ENCODE measurements around the gene OR8A1. TPM values are rescaled to one million over a fixed set of nuclear protein-coding genes. Genes with fewer than 3 reads are reported as not detected.

The OR8A1 gene
- total RNA-seq, 4 donors from 2014 or later = not detected

DNA sequence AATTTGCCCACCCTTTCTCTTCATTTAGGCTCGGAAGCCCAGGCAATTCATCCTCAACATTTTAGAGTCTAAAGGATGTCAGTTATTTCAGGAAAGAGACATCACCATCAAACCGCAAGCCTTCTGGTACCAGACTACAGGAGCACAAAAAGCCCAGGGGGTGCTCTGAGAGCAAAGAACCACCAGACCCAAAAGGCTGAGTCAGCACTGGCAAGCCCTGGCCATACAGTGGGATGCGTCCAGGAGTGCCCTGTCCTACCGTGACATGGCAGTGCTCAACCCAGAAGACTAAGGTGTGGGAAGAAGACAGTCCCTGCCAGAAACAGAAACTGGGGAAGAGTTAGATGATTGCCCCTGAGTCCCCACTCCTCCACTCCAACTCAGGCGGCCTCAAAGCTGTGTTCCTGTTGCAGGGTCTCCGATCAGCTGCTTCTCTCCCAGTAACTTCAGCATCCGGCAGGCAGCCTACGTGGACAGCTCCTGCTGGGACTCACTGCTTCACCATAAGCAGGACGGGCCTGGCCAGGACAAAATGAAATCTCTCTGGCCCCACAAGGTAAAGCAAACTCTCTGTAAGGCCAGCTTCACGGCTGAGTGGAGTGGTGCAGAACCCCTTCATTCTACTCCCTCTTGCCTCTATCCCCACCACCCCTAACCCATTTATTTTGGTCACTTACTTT is 42.9 kb downstream of the OR8A1 start:
- no peaks in the 10 kb centered on the region for H3K9me3 ChIP-seq
- H3K27me3 ChIP-seq = peaks cover 0 to 4% of the 10 kb centered on the region in 2 donors
- no peak for DNase-seq
- no peak overlapping the region for H3K4me3 ChIP-seq
- TF ChIP-seq, protein P1, sequence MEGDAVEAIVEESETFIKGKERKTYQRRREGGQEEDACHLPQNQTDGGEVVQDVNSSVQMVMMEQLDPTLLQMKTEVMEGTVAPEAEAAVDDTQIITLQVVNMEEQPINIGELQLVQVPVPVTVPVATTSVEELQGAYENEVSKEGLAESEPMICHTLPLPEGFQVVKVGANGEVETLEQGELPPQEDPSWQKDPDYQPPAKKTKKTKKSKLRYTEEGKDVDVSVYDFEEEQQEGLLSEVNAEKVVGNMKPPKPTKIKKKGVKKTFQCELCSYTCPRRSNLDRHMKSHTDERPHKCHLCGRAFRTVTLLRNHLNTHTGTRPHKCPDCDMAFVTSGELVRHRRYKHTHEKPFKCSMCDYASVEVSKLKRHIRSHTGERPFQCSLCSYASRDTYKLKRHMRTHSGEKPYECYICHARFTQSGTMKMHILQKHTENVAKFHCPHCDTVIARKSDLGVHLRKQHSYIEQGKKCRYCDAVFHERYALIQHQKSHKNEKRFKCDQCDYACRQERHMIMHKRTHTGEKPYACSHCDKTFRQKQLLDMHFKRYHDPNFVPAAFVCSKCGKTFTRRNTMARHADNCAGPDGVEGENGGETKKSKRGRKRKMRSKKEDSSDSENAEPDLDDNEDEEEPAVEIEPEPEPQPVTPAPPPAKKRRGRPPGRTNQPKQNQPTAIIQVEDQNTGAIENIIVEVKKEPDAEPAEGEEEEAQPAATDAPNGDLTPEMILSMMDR (IDR thresholded peaks at IDR 0.05) = no peak
- no peak for TF ChIP-seq POLR2A (IDR thresholded peaks at IDR 0.05)
- no peaks in the 10 kb centered on the region for H3K36me3 ChIP-seq
- H3K4me1 ChIP-seq = no peaks in the 10 kb centered on the region
- H3K27ac ChIP-seq = no peak overlapping the region

DNA sequence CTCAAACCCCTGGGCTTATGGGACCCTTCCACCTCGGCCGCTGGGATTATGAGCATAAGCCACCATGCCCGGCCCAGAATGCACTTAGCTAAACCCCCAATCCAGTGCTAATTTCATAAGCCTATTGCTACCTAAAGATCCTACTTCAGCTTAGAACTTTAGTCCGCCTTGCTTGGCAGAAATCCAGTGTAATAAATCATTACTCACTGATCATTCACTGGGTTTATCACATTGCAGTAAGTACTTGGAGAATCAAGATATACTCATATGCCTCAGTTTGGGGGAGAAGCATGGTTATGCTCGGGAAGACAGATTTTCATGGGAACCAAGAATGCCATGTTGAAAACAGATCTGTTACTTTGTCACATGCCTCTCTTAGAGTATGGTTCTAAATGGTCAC is 49.1 kb downstream of the OR8A1 start:
- no peak for DNase-seq
- H3K36me3 ChIP-seq = no peaks in the 10 kb centered on the region
- H3K4me3 ChIP-seq = no peak overlapping the region
- H3K9me3 ChIP-seq = no peaks in the 10 kb centered on the region
- TF ChIP-seq POLR2A (IDR thresholded peaks at IDR 0.05) = no peak
- TF ChIP-seq, protein P1 (IDR thresholded peaks at IDR 0.05) = no peak
- H3K27me3 ChIP-seq = peaks cover 0 to 4% of the 10 kb centered on the region in 2 donors
- no peak overlapping the region for H3K27ac ChIP-seq
- peaks cover 0 to 11% (median 2%) of the 10 kb centered on the region in 4 donors for H3K4me1 ChIP-seq

Small RNA genes lying within 50 kb of the gene (small RNA-seq; reads per million reads assigned to genes)
- gene OR8A3P = 0 reads per million in 2 donors

Other genes with a start within 250 kb of the OR8A1 start
- gene OR8D2, start 249.8 kb upstream of the OR8A1 start, total RNA-seq = not detected
- not detected for gene OR8B2, start 185.5 kb upstream of the OR8A1 start, total RNA-seq
- gene OR8B3, start 171.0 kb upstream of the OR8A1 start, total RNA-seq = not detected
- not detected for gene OR8B4, start 145.1 kb upstream of the OR8A1 start, total RNA-seq
- gene OR8B8, start 124.3 kb upstream of the OR8A1 start, total RNA-seq = not detected
- gene OR8B12, start 26.3 kb upstream of the OR8A1 start, total RNA-seq = not detected
- gene PANX3, start 41.4 kb downstream of the OR8A1 start, total RNA-seq = not detected
- gene TBRG1, start 52.9 kb downstream of the OR8A1 start, total RNA-seq = 10 to 100 TPM; 35.9 to 79.2 (median 55.7) TPM
- 10 to 100 TPM in 3 of 4 donors, 1 to 10 TPM in 1; 9.9 to 88.8 (median 50.8) TPM for gene SIAE, start 103.7 kb downstream of the OR8A1 start, total RNA-seq
- gene SPA17, start 103.9 kb downstream of the OR8A1 start, total RNA-seq = 1 to 10 TPM in 2 of 4 donors, under 1 TPM in 1, not detected in 1; 0.88 to 3.6 (median 1.1) TPM
- 10 to 100 TPM in 1 of 4 donors, under 1 TPM in 1, not detected in 2; 0.67 to 10.7 TPM for gene NRGN, start 169.9 kb downstream of the OR8A1 start, total RNA-seq
- not detected for gene VSIG2, start 182.3 kb downstream of the OR8A1 start, total RNA-seq
- 10 to 100 TPM in 1 of 4 donors, 1 to 10 TPM in 3; 1.2 to 11.1 (median 6.6) TPM for gene ESAM, start 192.3 kb downstream of the OR8A1 start, total RNA-seq
- 10 to 100 TPM; 16.5 to 33.8 (median 17.3) TPM for gene MSANTD2, start 230.4 kb downstream of the OR8A1 start, total RNA-seq